HEK293 (cell line): ENCODE results near the gene CFAP97.

Experiments
- CTCF ChIA-PET: fragments of 350-600 bp; formaldehyde crosslinking; extraction: SDS; loops from one replicate; lab custom pipeline; 2021; ENCODE audit warnings: antibody characterized with exemption; lab: Yijun Ruan, JAX
- POLR2A ChIA-PET: fragments of 300-600 bp; formaldehyde crosslinking; extraction: SDS; loops from one replicate; lab custom pipeline; 2020; ENCODE audit warnings: antibody characterized with exemption, inconsistent platforms; lab: Yijun Ruan, JAX
- H3K27ac ChIP-seq: fragments of 200-500 bp; sonication (Bioruptor generic); 2 replicates; pipeline ENCODE4 v1.5.1; 2014; ENCODE audit warnings: low read depth, low read length, control low read depth, inconsistent platforms; ENCODE audit errors: extremely low read depth
- H3K36me3 ChIP-seq, 2 experiments: fragments of 200-500 bp in 1 of 2; sonication (Bioruptor generic) in 1 of 2; 1 replicate in 1 of 2; 2 replicates in 1 of 2; pipeline ENCODE4 v1.5.1; 2014 to 2017; ENCODE audit warnings: inconsistent platforms in 2 of 2, low read length in 2 of 2; ENCODE audit not compliant: control insufficient read depth in 2 of 2, insufficient read depth in 1 of 2
- H3K4me1 ChIP-seq: fragments of 200-500 bp; sonication (Bioruptor generic); 2 replicates; pipeline ENCODE4 v1.5.1; 2014; ENCODE audit warnings: mild to moderate bottlenecking, low read length, inconsistent platforms; ENCODE audit not compliant: control insufficient read depth, insufficient read depth
- H3K4me3 ChIP-seq: 2 replicates; pipeline ENCODE4 v1.5.1; 2011; ENCODE audit warnings: low read depth, mild to moderate bottlenecking, control low read depth, low read length, moderate library complexity
- H3K9me3 ChIP-seq: fragments of 200-500 bp; sonication (Bioruptor generic); 2 replicates; pipeline ENCODE4 v1.5.1; 2014; ENCODE audit warnings: low read depth, low read length, inconsistent platforms; ENCODE audit not compliant: control insufficient read depth, insufficient read depth
- CTCF ChIP-seq: fragments of 450-650 bp; formaldehyde crosslinking; IDR thresholded peaks from 2 replicates; pipeline ENCODE4 v1.5.1; 2016; ENCODE audit warnings: missing biosample characterization, missing genetic modification characterization
- HOXA7 ChIP-seq: sonication (generic); formaldehyde crosslinking; IDR thresholded peaks from 2 replicates; pipeline ENCODE4 v1.8.1; 2022; ENCODE audit warnings: missing genetic modification reagents, borderline replicate concordance
- KLF7 ChIP-seq: fragments of 450-650 bp; formaldehyde crosslinking; IDR thresholded peaks from 2 replicates; pipeline ENCODE4 v1.5.1; 2016; ENCODE audit warnings: missing biosample characterization, missing genetic modification characterization, borderline replicate concordance
- REPIN1 ChIP-seq: fragments of 450-650 bp; formaldehyde crosslinking; IDR thresholded peaks from 2 replicates; pipeline ENCODE4 v1.5.1; 2017; ENCODE audit warnings: missing biosample characterization, missing genetic modification characterization, low read depth
- SP3 ChIP-seq: fragments of 450-650 bp; formaldehyde crosslinking; IDR thresholded peaks from 2 replicates; pipeline ENCODE4 v1.5.1; 2016; ENCODE audit warnings: missing biosample characterization, missing genetic modification characterization
- ZFP3 ChIP-seq: fragments of 450-650 bp; formaldehyde crosslinking; IDR thresholded peaks from 2 replicates; pipeline ENCODE4 v1.5.1; 2016; ENCODE audit warnings: low read depth, missing biosample characterization, missing genetic modification characterization
- ZNF10 ChIP-seq: fragments of 450-650 bp; formaldehyde crosslinking; IDR thresholded peaks from 2 replicates; pipeline ENCODE4 v1.5.1; 2017; ENCODE audit warnings: missing biosample characterization, missing genetic modification characterization
- ZNF133 ChIP-seq: fragments of 450-650 bp; formaldehyde crosslinking; IDR thresholded peaks from 2 replicates; pipeline ENCODE4 v1.5.1; 2016; ENCODE audit warnings: missing biosample characterization, missing genetic modification characterization
- ZNF19 ChIP-seq: fragments of 450-650 bp; formaldehyde crosslinking; IDR thresholded peaks from 2 replicates; pipeline ENCODE4; 2016; ENCODE audit warnings: missing biosample characterization, missing genetic modification characterization, low read depth
- ZNF274 ChIP-seq, 2 experiments: fragments of 200-500 bp in 1 of 2; fragments of 450-650 bp in 1 of 2; sonication (Bioruptor generic) in 1 of 2; formaldehyde crosslinking in 1 of 2; IDR thresholded peaks; 2 replicates each; pipeline versions ENCODE4 v1.5.1 to v1.6.1; 2014 to 2016; ENCODE audit warnings: borderline replicate concordance in 1 of 2, inconsistent platforms in 1 of 2, low read length in 1 of 2, missing biosample characterization in 1 of 2, missing genetic modification characterization in 1 of 2
- ZNF426 ChIP-seq: fragments of 450-650 bp; formaldehyde crosslinking; IDR thresholded peaks from 2 replicates; pipeline ENCODE4 v1.5.1; 2017; ENCODE audit warnings: missing biosample characterization, missing genetic modification characterization, mild to moderate bottlenecking, inconsistent platforms, moderate library complexity
- ZNF513 ChIP-seq: fragments of 450-650 bp; IDR thresholded peaks from 2 replicates; pipeline ENCODE4 v1.5.1; 2018; ENCODE audit warnings: missing biosample characterization, missing genetic modification characterization
- ZNF518A ChIP-seq: fragments of 450-650 bp; formaldehyde crosslinking; conservative IDR thresholded peaks from 2 replicates; pipeline ENCODE4 v1.5.1; 2016; ENCODE audit warnings: low read depth, missing biosample characterization, missing genetic modification characterization
- ZNF610 ChIP-seq: fragments of 450-650 bp; formaldehyde crosslinking; IDR thresholded peaks from 2 replicates; pipeline ENCODE4 v1.5.1; 2016; ENCODE audit warnings: missing biosample characterization, missing genetic modification characterization, borderline replicate concordance
- ZNF707 ChIP-seq: fragments of 450-650 bp; formaldehyde crosslinking; IDR thresholded peaks from 2 replicates; pipeline ENCODE4 v1.5.1; 2016; ENCODE audit warnings: missing biosample characterization, missing genetic modification characterization
- ZNF792 ChIP-seq: fragments of 450-650 bp; formaldehyde crosslinking; IDR thresholded peaks from 2 replicates; pipeline ENCODE4 v1.5.1; 2016; ENCODE audit warnings: missing biosample characterization, missing genetic modification characterization
- ZNF843 ChIP-seq: fragments of 450-650 bp; formaldehyde crosslinking; IDR thresholded peaks from 2 replicates; pipeline ENCODE4 v1.5.1; 2016; ENCODE audit warnings: missing biosample characterization, missing genetic modification characterization
- ZSCAN16 ChIP-seq: fragments of 450-650 bp; formaldehyde crosslinking; IDR thresholded peaks from 2 replicates; pipeline ENCODE4 v1.5.1; 2016; ENCODE audit warnings: missing biosample characterization, missing genetic modification characterization

The CFAP97 gene

GRCh38 chr4:185249105-185249504, 45.3 kb upstream of the CFAP97 start:
- Histone ChIP-seq H3K9me3 (no peaks in the 10 kb centered on the region), H3K27ac (no peak overlapping the region), H3K36me3 (no peaks in the 10 kb centered on the region; a peak in 1 of 3 replicates), H3K4me3 (no peak overlapping the region), H3K4me1 (peaks cover 14% of the 10 kb centered on the region)
- POLR2A ChIA-PET = no interaction called here
- TF ChIP-seq ZNF610 (tag by site-specific recombination) (no peak), SP3 (tag by site-specific recombination) (no peak), ZNF426 (no peak), ZNF518A (tag by site-specific recombination) (no peak), ZNF707 (tag by site-specific recombination) (no peak), ZNF513 (no peak), ZNF843 (tag by site-specific recombination) (no peak), ZNF792 (tag by site-specific recombination) (no peak), ZNF274 (IDR thresholded peaks at IDR 0.05; ENCODE audit: low read length) (no peak), ZNF274 (tag by site-specific recombination; IDR thresholded peaks at IDR 0.05; ENCODE audit: borderline replicate concordance) (no peak), ZFP3 (tag by site-specific recombination) (no peak), KLF7 (tag by site-specific recombination) (no peak), ZNF19 (tag by site-specific recombination) (no peak), REPIN1 (tag by site-specific recombination) (no peak), ZNF10 (no peak), ZSCAN16 (tag by site-specific recombination) (no peak), ZNF133 (tag by site-specific recombination) (no peak), HOXA7 (CRISPR knock-in tag) (no peak), CTCF (tag by site-specific recombination) (no peak)
- CTCF ChIA-PET = interaction anchor here (0.6 kb wide), 1 partner anchor 192 kb away, joined by 3 read pairs; no protein-coding TSS in a partner anchor
